Stimulated activated CD4-positive, alpha-beta T cell treated with anti-CD3 and anti-CD28 coated beads, Interleukin-1b, Interleukin-23, amount 100 ng/mL, for 1 hour (primary cell): ENCODE results near the gene MTOR.
"Not testable (repeated sequence)": the region's sequence is repeated elsewhere in the genome, so short reads cannot be mapped to it uniquely, and the experiment has no call there.

ENCODE experiments used
- DNase-seq, 2 donors: peaks; one replicate each; pipeline ENCODE4 v3.0.0-alpha.2; 2020; ENCODE audit warnings: low read depth in 2 of 2

The MTOR gene

DNA sequence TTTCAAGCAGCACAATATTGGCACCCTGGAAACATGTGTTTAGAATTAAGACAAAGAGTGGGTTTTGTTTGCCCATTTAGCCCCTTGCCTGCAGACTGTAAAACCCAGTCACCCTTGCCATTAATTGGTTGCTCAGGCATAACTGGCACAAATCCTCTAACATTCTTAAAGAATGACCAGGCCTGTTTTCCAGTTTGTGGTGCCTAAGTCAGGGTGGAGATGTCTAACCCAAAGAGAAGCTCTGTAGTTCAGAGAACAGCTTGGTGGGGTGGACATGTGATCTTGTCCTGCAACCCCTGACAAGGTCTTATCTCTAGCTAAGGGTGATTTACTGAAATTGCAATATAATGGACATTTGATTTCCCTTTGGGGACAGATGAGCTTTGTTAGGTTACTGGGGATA lies 82.0 kb downstream of the MTOR start:
- no peak for DNase-seq

DNA sequence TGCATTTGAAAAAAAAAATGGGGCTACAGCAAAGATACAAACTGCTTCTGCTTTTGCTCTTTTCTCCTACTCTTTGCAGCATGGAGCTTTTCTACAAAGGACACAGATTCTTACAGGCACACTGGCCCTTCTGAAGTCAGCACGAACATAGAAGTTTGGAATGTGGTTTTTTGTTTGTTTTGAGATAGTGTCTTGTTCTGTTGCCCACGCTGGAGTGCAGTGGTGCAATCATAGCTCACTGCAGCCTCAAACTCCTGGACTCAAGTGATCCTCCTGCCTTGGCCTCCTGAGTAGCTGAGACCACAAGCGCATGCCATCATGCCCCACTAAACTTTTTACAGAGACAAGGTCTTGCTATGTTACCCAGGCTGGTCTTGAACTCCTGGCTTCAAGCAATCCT lies 82.6 kb downstream of the MTOR start:
- not testable (repeated sequence) for DNase-seq

GRCh38 chr1:11179125-11179524 lies 83.2 kb downstream of the MTOR start:
- DNase-seq, result no peak

DNA sequence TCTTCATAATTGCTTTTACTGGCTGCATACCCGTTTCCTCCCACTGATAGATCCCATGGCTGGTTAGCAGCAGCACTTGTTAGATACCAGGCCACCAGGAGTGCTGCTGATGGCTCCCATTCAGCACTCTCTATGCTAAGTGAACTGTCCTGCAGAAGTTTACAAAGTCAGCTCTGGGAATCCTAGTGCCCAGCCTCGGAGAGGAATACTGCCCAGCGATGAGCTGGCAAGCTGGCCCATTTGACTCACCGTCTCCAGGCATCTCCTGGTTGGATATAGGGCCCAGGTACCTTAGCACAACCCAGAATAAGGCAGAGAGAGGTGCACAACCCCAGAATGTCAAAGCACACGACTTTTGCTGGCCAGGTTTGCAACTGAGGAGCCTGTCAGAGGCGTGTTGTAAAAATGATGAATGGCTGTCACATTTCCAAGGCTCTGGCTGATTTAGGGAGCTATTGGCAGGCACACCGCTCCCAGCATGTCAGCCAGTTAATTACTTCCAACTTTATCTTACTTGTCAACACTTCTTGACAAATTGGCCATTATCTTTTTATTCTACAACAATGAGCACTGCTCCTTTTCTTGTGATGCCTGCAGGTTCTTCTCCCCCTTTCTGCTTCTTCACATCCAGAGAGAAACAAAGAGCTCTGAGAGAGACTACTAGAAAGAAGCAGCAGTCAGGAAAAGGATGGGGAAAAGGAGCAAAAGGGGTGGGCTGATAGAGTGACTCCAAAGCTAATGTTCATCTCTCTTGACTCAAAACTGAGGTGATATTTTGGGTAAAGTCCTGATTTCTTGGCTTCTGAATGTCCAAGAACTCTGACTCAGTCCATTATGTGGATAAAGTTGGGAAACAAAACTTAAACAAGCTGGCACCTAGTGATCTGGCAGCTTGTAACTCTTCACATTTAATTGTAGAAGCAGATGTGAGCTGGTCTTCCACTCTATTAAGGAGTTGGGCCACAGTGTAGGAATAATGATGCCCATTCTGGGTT lies 84.0 kb downstream of the MTOR start:
- no peak for DNase-seq

- no peak for DNase-seq
Measured at GRCh38 chr1:11176081-11176706, 86.2 kb downstream of the MTOR start.

GRCh38 chr1:11175461-11175860 lies 86.9 kb downstream of the MTOR start:
- no peak for DNase-seq

DNA sequence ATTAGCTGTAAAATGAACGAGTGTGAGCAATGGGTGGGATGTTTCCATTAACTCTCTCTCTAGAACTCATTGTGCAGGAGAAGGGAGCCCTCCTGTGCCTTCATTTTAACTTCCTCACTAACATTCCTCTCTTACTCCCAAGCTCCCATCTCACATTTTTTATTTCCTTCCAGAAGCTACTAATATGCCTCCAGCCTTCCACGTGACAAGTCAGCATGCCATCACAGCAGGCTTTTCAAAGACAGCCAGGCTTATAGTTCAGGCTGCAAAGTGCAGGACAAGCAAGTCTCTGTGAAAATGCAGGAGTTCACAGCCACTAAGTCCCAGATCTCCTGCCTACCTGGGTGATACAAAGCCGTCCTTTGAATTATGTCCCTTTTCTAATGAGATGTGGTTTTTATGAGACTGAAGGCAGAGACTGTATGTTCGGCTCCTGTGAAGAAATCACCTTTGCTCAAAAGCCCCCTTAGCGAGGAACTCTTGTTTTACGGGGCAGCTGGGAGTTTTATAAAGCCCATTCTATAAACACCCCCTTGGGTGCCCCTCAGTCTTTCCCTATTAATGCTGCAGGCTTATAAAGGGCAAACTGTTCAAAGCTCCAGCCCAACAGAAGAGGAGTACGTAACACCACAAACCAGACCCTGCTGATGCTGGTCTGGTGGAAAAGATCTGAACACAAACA lies 87.9 kb downstream of the MTOR start:
- DNase-seq, result no peak

DNA sequence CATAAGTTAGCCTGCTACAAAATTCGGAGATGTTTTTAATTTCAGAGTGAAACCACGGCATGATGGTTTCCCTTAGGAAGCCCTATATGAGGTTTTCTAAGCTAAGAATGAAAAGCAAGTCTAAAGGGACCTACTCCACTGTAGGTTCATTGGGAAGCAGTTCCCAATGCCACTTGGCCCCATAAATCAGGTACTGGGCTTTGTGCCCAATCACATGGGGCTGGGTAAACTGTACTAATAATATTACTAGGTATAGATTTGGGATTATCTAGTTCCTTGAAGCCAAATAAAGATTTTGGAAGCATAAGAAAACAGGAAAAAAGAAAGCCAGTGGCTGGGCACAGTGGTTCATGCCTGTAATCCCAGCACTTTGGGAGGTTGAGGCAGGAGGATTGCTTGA lies 92.2 kb downstream of the MTOR start:
- no peak for DNase-seq

DNA sequence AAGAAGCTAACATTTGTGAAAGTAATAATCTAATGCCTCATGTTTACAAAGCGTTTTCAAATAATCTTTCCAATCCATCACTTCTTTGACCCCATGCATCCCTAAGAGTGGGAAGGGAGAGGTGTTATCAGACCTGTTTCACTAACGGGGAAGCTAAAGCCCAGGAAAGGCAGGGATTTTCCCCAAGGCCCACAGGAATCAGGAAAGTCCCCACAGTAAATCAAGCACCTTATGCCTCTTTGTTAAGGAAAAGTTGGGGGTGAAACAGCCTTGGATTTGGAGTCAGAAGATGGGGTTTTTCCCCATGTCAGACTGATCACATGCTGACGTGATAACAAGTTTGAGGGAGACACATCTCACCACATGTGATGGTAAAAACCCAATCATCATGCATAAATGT lies 93.1 kb downstream of the MTOR start:
- DNase-seq, result no peak

GRCh38 chr1:11168731-11169130 lies 93.6 kb downstream of the MTOR start:
- no peak for DNase-seq

GRCh38 chr1:11166744-11167143 lies 95.6 kb downstream of the MTOR start:
- DNase-seq, result not testable (repeated sequence)

DNA sequence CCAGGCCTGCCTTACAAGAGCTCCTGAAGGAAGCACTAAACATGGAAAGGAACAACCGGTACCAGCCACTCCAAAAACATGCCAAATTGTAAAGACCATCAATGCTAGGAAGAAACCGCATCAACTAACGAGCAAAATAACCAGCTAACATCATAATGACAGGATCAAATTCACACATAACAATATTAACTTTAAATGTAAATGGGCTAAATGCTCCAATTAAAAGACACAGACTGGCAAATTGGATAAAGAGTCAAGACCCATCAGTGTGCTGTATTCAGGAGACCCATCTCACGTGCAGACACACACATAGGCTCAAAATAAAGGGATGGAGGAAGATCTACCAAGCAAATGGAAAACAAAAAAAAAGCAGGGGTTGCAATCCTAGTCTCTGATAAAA lies 99.6 kb downstream of the MTOR start:
- not testable (repeated sequence) for DNase-seq

DNA sequence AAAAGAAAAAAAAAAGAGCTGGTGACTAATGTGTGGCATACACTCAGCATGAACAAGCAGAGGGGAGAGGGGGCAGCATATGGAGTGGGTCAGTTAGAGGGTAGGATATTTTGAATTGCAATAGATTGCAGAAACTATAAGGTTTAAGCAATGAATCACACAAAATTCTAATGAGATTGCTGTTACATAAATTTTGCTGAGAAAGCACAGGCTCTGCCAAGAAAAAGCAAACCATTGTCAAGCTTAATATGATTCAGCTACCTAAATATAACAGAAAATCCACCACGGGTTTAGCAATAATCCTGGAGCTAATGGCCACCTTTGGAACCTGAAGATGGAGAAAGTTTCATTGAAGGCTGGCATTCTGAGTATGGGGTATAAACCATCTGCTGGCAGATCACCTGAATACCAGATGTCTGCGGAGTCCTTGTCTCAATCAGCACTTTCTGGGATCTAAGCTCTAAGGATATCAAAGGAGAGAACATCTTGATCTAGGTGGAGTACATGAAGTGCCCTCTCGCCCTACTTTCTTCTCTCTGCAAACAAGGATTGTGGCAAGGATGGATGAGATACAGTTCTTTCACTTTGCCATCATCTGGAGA lies 103.5 kb downstream of the MTOR start:
- no peak for DNase-seq

- DNase-seq, result no peak
Measured at GRCh38 chr1:11158291-11158690, 104.1 kb downstream of the MTOR start.

- no peak for DNase-seq
Measured at GRCh38 chr1:11157867-11158266, 104.5 kb downstream of the MTOR start.

DNA sequence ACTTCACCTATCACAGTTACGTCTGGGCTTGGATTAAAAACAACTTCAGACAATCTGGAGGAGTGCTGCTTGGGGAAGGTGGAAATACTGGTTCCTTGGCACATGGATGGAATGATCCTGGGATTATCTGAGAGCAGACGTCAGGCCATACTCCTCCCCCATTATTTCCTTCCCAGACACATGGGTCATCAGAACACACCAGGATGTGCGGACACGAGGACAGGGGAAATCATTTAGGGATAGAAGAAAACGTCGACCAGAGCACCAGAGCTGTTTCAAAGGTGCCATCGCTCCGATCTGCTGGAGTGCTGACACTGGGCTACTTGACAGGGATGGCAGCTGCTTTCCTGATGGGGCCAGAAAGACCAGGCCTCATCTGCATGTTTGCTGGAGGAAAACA lies 105.0 kb downstream of the MTOR start:
- no peak for DNase-seq

- no peak for DNase-seq
Measured at GRCh38 chr1:11156963-11157362, 105.4 kb downstream of the MTOR start.

DNA sequence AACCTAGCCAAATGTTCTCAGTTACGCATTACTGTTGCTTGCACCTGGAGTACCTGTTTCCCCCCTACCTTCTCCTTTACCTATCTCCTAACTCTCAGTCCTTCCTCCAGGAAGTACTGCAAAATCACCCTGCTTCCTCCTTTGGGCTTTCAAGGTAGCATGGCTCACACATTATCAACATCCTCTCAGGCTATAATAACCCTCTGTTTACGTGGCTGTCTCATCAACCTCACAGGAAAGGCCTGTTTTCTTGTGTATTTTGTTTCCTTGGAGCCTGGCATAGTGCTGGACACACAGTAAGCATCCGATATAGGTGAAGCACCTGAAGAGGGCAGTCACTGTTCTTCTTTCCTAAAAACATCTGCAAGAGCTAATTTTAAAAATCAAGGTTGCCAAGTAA lies 105.9 kb downstream of the MTOR start:
- no peak for DNase-seq

DNA sequence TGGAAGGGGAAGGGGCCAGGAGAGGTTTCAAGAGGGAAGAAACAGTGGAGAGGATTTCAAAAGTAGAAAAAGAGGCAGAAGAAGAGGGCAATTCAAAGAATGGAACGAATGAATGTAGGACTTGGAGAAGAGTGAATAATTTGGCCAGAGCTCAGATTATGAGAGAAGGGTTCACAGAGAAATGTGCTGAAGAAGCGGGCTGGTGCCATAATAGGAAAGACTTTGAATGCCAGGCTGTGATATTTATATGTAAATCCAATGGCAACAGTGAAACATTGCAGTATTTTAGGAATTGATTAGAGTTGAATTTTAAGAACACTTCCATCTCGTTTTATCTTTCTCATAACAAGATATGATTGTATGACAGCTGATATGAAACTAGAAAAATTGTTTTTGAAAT lies 109.2 kb downstream of the MTOR start:
- DNase-seq, result no peak

DNA sequence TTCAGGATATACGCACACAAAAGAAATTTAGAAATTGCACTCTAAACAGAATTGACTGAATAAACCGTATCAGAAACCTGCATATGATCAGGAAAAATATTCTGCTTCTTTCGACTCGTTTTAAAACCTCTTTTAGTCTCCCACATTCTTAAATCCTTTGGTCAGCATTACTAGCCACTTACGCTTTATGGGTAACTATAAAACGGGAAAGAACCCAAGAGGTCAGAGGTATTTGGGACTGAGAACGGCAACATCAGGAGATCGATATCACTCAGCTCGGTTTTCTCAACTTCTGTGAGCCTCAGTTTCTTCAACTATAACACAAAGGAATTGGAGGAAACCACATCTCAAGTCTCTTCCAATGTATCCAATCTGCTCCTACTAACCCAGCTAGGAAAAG lies 109.6 kb downstream of the MTOR start:
- DNase-seq, result no peak

- no peak for DNase-seq
Measured at GRCh38 chr1:11151826-11152612, 110.3 kb downstream of the MTOR start.
